Colonic mucosa (tissue), 4 donors: ENCODE measurements around the gene TCF12. TPM values are rescaled to one million over a fixed set of nuclear protein-coding genes. Genes with fewer than 3 reads are reported as not detected.

Experiments
- DNase-seq: peaks from one replicate; pipeline ENCODE4 v3.0.0-alpha.2; 2020
- H3K27ac ChIP-seq: fragments of 200-600 bp; one replicate; pipeline ENCODE4 v1.8.0; 2021
- H3K27me3 ChIP-seq: fragments of 200-600 bp; one replicate; pipeline ENCODE4 v1.8.0; 2021
- H3K36me3 ChIP-seq: fragments of 200-600 bp; one replicate; pipeline ENCODE4 v1.8.0; 2021
- H3K4me1 ChIP-seq: fragments of 200-600 bp; one replicate; pipeline ENCODE4 v1.8.0; 2021; ENCODE audit warnings: mild to moderate bottlenecking
- H3K4me3 ChIP-seq: fragments of 200-600 bp; one replicate; pipeline ENCODE4 v1.8.0; 2021
- H3K9ac ChIP-seq, 2 donors: one replicate each; pipeline ENCODE4 v1.7.0; 2013; ENCODE audit warnings: control low read depth in 2 of 2, low read depth in 2 of 2, low read length in 2 of 2
- H3K9me3 ChIP-seq: fragments of 200-600 bp; one replicate; pipeline ENCODE4 v1.8.0; 2021
- CTCF ChIP-seq: fragments of 200-600 bp; IDR thresholded peaks from one replicate; pipeline ENCODE4 v1.8.0; 2022; ENCODE audit warnings: antibody characterized with exemption, mild to moderate bottlenecking
- intact Hi-C: fragments of 100-400 bp; cut with DNase I; formaldehyde crosslinking; loops from one replicate; pipeline ENCODE4 v1.14.1; 2022
- total RNA-seq, 2 donors: library from RNA; stranded (reverse); fragmentation: NEBNext Ultra II Directional in 1 of 2; extraction: Animal tissue kit (Norgen Biotek cat#: 25700) in 1 of 2; gene quantifications; one replicate each; pipeline ENCODE4 v1.2.1, GENCODE V29; 2021
- donor health status: healthy.
- donor health status: DM: no; HTN: no; CAD: no.
- donor health status: DM: no; HTN: no; CAD: no.

Gene TCF12
- total RNA-seq, 2 donors from 2014 or later, result 68.7 to 76.3 TPM

GRCh38 chr15:57224664-57225063 lies 306.2 kb downstream of the TCF12 start:
- intact Hi-C loops, result no loop called here
- no peak for DNase-seq
- TF ChIP-seq CTCF, result no peak
- Histone ChIP-seq H3K9me3 (no peaks in the 10 kb centered on the region), H3K36me3 (no peaks in the 10 kb centered on the region), H3K27ac (no peak overlapping the region), H3K4me3 (no peak overlapping the region), H3K9ac (no peak overlapping the region), H3K4me1 (no peaks in the 10 kb centered on the region), H3K27me3 (no peaks in the 10 kb centered on the region)

GRCh38 chr15:57227166-57227565 lies 308.7 kb downstream of the TCF12 start:
- TF ChIP-seq CTCF, result no peak
- H3K27ac ChIP-seq, result no peak overlapping the region
- no peaks in the 10 kb centered on the region for H3K27me3 ChIP-seq
- DNase-seq, result no peak
- H3K4me1 ChIP-seq, result no peaks in the 10 kb centered on the region
- no peak overlapping the region for H3K4me3 ChIP-seq
- no peak overlapping the region for H3K9ac ChIP-seq
- H3K36me3 ChIP-seq, result no peaks in the 10 kb centered on the region
- no peaks in the 10 kb centered on the region for H3K9me3 ChIP-seq
- intact Hi-C loops, result no loop called here

- no peaks in the 10 kb centered on the region for H3K27me3 ChIP-seq
- DNase-seq, result no peak
- H3K9ac ChIP-seq, result no peak overlapping the region
- intact Hi-C loops, result no loop called here
- H3K4me3 ChIP-seq, result no peak overlapping the region
- H3K27ac ChIP-seq, result no peak overlapping the region
- TF ChIP-seq CTCF, result no peak
- H3K9me3 ChIP-seq, result no peaks in the 10 kb centered on the region
- H3K4me1 ChIP-seq, result no peaks in the 10 kb centered on the region
- no peaks in the 10 kb centered on the region for H3K36me3 ChIP-seq
These were observed 309.5 kb downstream of the TCF12 start for GRCh38 chr15:57227899-57228298.

- H3K4me3 ChIP-seq, result no peak overlapping the region
- no peaks in the 10 kb centered on the region for H3K4me1 ChIP-seq
- no peak for TF ChIP-seq CTCF
- H3K36me3 ChIP-seq, result no peaks in the 10 kb centered on the region
- no peak for DNase-seq
- no peak overlapping the region for H3K27ac ChIP-seq
- H3K9me3 ChIP-seq, result no peaks in the 10 kb centered on the region
- H3K27me3 ChIP-seq, result no peaks in the 10 kb centered on the region
- no peak overlapping the region for H3K9ac ChIP-seq
- intact Hi-C loops, result no loop called here
These were observed 310.0 kb downstream of the TCF12 start for GRCh38 chr15:57228395-57228794.

- Histone ChIP-seq H3K9me3 (no peaks in the 10 kb centered on the region), H3K4me1 (no peaks in the 10 kb centered on the region), H3K4me3 (no peak overlapping the region), H3K9ac (no peak overlapping the region), H3K27me3 (no peaks in the 10 kb centered on the region), H3K27ac (no peak overlapping the region), H3K36me3 (no peaks in the 10 kb centered on the region)
- no peak for TF ChIP-seq CTCF
- no peak for DNase-seq
- intact Hi-C loops, result no loop called here
These were observed 310.6 kb downstream of the TCF12 start for GRCh38 chr15:57229051-57229450.

GRCh38 chr15:57231559-57231958 lies 313.1 kb downstream of the TCF12 start:
- no peak overlapping the region for H3K4me3 ChIP-seq
- intact Hi-C loops, result loop anchor here (10.0 kb wide), 1 partner anchor 53 kb away; no protein-coding TSS in a partner anchor
- H3K27ac ChIP-seq, result no peak overlapping the region
- no peaks in the 10 kb centered on the region for H3K9me3 ChIP-seq
- TF ChIP-seq CTCF, result no peak
- H3K4me1 ChIP-seq, result no peaks in the 10 kb centered on the region
- DNase-seq, result no peak
- H3K9ac ChIP-seq, result no peak overlapping the region
- H3K36me3 ChIP-seq, result peaks cover 4% of the 10 kb centered on the region
- H3K27me3 ChIP-seq, result no peaks in the 10 kb centered on the region
